GM04503 (cell line): ENCODE results near the gene EXTL2.
"Not testable (repeated sequence)": the region's sequence is repeated elsewhere in the genome, so short reads cannot be mapped to it uniquely, and the experiment has no call there.

ENCODE experiments used
- DNase-seq: peaks from one replicate; pipeline ENCODE4 v3.0.0-alpha.2; 2012; ENCODE audit warnings: low read depth

The EXTL2 gene

DNA sequence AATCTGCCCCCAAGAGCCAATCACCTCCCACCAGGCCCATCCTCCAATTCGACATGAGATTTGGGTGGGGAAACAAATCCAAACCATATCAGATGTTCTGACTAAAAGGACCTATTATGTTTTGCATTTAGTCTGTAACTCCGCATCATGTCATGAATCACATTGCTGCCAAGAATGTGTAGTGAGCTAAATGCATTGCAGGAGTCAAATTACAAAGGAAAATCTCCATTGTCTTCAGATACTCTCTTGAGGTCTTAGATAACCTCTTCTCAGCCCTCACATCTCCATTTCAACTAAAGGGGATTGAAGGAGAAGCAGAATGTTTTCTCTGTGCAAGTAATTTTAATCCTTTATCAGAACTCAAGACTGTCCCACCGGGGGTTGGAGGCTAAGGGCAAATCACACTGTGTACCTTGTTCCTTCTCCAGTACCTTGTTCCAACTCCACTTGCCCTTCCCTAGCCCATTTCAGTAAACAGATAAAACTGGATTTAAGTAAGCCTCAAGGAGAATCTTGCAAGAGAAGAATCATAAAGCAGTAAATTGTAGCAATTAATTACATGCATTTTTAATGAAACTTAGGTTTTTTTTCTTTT, 34.1 kb downstream of the EXTL2 start:
- no peak for DNase-seq

DNA sequence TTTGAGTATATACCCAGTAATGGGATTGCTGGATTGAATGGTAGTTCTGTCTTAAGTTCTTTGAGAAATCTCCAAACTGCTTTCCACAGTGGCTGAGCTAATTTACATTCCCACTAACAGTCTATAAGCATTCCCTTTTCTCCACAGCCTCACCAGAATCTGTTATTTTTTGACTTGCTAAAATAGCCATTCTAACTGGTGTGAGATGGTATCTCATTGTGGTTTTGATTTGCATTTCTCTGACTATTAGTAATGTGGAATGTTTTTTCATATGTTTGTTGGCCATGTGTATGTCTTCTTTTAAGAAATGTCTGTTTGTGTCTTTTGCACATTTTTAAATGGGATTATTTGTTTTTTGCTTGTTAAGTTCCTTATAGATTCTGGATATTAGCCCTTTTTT, 39.5 kb downstream of the EXTL2 start:
- not testable (repeated sequence) for DNase-seq

- no peak for DNase-seq
Measured at GRCh38 chr1:100852976-100853375, 41.7 kb downstream of the EXTL2 start.

GRCh38 chr1:100851726-100852125, 42.9 kb downstream of the EXTL2 start:
- no peak for DNase-seq

GRCh38 chr1:100847361-100848082, 47.1 kb downstream of the EXTL2 start:
- DNase-seq, result no peak

- not testable (repeated sequence) for DNase-seq
Measured at GRCh38 chr1:100843160-100843559, 51.5 kb downstream of the EXTL2 start.

DNA sequence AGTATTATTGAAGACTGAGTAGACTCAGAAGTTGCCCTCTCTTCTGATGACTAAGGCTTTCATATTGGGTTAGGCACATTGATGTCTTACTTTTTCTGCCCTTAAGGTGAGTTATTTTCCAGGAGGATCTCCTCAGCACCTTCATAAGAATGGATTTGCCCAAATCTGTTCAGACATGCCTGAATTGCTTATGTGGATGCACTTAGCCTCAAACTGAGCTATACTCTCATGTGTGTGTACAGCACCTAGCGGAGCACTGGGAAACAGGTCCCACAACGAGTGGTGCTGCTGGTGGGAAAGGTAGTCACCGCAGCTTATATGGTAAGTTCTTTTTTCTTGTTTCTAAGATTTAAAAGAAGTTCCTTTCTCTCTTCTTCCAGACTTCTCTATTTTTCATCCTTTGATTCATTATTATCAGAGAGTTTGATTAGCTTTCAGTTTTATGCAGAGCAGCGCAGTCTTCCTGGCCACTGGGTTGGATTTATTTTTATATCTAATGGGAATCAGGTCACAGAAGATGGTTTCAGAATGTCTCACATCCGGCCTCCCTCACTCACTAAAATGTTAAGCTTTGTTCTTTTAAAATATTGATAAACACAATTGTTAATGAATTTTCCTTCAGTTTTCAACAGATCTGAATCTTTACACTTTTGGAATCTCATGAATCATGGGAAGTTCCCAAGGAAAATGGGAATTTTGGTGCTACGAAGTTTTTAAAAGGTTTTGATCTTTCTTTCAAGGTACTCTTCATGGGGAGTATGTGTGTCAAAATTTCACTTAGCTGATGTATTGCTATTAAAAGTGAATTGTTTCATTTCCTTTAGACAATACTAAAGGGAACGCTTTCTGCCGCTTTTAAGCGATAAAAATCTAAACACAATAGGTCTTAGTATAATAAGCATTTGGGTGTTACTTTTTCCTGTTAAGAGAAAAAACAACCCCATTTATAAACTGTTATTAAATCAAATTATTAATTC, 58.5 kb downstream of the EXTL2 start:
- no peak for DNase-seq

DNA sequence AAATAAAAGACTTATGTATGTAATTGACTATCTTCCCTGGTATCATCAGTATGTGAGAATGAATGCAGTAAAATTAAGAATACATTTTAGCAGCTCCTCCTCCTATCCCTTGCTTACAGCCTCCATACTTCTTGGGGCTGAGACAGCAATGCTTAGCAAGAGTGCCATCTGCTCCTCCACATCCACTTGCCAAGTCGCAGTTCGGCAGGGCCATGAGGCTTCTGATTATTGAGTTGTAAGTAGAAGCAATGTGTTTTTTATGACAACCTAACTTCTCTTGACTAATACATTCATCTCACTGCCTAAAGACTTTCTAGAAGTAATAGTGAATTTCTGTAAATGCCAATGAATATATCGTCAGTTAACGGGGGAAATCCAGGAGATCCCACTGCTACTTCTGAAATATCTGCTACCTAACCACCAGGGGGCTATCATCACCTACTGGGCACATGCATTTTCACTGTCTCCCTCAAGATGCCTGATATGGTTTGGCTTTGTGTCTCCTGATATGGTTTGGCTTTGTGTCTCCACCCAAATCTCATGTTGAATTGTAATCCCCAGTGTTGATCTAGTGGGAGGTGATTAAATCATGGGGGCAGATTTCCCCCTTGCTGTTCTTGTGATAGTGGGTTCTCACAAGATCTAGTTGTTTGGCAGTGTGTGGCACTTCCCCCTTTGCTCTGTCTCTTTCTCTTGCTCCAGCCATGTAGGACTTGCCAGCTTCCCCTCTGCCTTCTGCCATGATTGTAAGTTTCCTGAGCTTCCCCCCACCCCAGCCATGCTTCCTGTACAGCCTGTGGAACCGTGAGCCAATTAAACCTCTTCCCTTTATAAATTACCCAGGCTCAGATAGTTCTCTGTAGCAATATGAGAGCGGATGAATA, 59.6 kb downstream of the EXTL2 start:
- DNase-seq, result no peak

DNA sequence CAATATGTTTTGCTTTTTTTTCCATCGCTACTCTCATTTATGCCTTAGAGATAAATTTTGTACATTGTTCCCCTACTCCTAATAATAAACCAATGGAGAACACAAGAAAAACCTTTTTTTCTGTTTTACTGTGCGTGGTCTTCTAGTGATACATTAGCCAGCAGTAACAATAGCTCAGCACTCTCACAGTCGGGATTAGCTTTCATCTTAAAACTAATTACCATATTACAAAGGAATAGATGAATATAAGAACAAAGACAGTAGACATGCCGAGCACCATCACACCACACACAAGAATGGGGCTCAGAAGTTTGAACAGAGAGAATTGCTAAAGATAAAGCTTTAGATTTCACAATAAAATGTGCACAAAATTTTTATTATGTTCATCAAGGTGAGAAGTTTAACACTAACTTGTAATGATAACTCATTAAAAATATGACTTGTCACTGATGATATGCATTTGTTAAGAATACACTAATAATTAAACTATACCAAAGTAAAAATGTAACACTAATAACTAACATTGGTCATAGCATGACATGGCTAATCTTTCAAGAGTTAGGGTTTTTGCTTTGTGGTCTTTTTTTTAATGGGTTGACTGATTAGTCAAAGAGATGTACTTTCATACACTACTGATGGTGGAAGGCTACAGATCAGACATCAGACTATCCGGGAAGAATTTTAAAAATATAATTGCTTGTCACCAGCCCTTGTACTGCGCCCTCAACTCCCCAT, 61.8 kb downstream of the EXTL2 start:
- DNase-seq, result no peak

DNA sequence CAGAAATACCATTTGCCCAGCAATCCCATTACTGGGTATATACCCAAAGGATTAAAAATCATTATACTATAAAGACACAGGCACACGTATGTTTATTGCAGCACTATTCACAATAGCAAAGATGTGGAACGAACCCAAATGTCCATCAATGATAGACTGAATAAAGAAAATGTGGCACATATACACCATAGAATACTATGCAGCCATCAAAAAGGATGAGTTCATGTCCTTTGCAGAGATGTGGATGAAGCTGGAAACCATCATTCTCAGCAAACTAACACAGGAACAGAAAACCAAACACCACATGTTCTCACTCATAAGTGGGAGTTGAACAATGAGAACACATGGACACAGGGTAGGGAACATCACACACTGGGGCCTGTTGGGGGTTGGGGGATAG, 69.0 kb downstream of the EXTL2 start:
- not testable (repeated sequence) for DNase-seq
